Stimulated activated CD4-positive, alpha-beta T cell treated with anti-CD3 and anti-CD28 coated beads, Interleukin-12 subunit alpha, Interleukin-12 subunit beta, amount 100 ng/mL, for 48 hours (primary cell): Measurements from ENCODE around the gene FIGNL2.
A peak's percentile ranks its signal among the peaks of the same experiment; 100 is the strongest.
"Not testable (repeated sequence)": the region's sequence is repeated elsewhere in the genome, so short reads cannot be mapped to it uniquely, and the experiment has no call there.

Experiments used
- DNase-seq, 3 donors: peaks; one replicate each; pipeline ENCODE4 v3.0.0-alpha.2; 2020; ENCODE audit warnings: low read depth in 2 of 3, low spot score in 1 of 3

The FIGNL2 gene

GRCh38 chr12:51848326-51848727 is at the start of gene FIGNL2:
Gene FIGNL2, minus strand, starts transcription at chr12:51848718. Its CDS starts 26,305 bp downstream, at chr12:51822413.
- DNase-seq, result no peak

GRCh38 chr12:51897181-51897580 is 48.7 kb upstream of the FIGNL2 start:
- no peak for DNase-seq

GRCh38 chr12:51896236-51896635 is 47.7 kb upstream of the FIGNL2 start:
- no peak for DNase-seq

DNA sequence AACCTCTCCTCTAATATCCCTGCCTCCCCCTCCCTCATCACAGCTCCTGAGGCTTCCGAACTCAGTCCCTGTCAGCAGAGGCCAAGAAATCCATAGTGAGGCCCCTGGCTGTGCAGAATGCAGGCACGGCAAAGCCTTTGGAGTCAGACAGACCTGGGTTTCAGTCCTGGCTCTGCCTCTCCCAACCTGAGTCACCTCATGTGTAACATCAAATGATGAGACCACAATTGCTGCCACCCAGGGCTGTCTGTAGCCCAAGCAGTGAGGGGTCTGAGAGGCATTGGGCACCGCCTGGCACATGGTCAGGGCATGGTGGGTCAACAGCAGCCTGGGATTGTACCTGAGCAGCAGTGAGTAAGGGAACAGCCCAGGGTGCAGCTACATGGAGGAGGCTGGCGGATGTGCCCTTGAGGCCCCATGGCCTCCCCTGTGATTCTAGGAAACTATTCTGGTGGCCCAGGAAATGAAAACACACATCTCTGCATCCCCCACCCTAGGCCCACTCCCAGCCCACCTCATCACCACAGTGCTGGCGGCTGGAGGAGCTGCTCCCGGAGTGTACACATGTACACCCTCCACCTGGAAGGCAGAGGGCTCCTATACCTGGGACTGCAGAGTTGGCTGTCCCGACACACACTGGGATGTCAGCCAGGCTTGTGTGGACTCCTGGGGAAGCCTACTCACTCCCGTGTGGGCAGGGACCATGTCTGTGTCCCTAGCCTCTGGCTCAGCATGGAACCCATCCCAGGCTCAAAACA is 47.0 kb upstream of the FIGNL2 start:
- no peak for DNase-seq

- no peak for DNase-seq
Measured at GRCh38 chr12:51893786-51894185, 45.3 kb upstream of the FIGNL2 start.

DNA sequence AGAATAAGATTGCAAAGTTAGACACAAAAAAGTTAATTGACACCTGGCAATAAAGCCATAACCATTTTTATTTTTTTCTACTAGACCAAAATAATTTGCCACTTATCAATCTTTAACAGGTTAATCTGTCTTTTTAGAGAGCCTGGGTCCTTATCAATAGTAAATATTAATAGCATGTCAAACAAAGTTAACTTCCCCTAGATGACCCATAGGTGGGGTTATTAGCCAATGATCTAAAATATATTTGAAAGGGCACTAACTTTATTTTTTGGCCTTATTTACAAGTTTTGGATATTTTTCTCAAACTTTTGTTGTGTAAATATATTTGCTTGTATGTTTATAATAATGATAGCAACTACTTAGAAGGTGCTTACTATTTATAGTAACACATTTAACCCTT is 43.3 kb upstream of the FIGNL2 start:
- DNase-seq, result no peak

DNA sequence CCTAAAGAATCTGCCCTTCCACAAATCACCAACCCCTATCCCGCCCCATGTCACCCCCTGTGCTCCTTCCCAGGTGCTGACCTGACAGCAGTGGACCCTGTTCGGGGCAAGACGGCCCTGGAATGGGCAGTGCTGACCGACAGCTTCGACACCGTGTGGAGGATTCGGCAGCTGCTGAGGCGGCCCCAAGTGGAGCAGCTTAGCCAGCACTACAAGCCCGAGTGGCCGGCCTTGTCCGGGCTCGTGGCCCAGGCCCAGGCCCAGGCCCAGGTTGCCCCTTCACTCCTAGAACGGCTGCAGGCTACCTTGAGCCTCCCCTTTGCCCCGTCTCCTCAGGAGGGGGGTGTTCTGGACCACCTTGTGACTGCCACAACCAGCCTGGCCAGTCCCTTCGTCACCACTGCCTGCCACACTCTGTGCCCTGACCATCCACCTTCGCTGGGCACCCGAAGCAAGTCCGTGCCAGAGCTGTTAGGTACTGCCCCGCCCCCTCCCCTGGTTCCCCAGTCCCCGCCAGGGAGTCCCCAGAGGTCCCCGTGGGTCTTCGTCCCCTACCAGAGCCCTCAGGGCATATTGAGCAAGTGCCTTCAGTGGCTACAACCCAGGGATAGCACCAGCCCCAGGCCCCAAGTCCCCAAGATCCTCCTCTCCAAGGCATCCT is 42.1 kb upstream of the FIGNL2 start:
- no peak for DNase-seq

GRCh38 chr12:51890133-51890464 is 41.6 kb upstream of the FIGNL2 start:
- no peak for DNase-seq

- DNase-seq, result no peak
Measured at GRCh38 chr12:51889216-51890132, 41.0 kb upstream of the FIGNL2 start.

- no peak for DNase-seq
Measured at GRCh38 chr12:51888316-51889215, 40.0 kb upstream of the FIGNL2 start.

GRCh38 chr12:51887476-51888315 is 39.2 kb upstream of the FIGNL2 start, which contains the start of gene ANKRD33:
Gene ANKRD33, plus strand, starts transcription at chr12:51888103. Its CDS starts 84 bp downstream, at chr12:51888187.
- no peak for DNase-seq

DNA sequence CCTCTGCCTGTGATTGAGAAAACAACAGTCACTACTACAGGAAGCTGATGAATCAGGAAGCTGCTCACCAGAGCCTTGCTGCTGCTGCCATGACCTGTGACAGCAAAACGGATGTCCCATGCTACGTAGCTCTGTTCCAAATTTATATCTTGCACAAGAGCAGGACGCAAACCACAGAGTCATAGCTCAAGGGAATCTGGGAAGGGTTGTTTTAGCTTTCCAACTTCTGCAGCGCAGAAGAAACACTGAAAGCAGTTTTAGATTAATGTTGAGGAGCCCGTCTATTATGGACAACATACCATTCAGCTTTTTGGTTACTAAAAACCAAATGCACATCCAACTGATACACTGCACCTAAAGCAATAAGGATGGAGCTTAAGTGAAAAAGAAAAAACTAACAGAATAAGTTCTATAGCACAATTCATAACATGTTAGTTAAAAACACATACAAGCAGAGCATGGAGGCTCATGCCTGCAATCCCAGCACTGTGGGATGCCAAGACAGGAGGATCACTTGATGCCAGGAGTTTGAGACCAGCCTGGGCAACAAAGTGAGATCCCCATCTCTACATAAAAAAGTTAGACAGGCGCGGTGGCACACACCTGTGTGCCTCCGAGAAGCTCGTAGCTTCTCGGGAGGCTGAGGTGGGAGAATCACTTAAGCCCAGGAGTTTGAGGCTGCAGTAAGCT is 37.6 kb upstream of the FIGNL2 start:
- peak in 2 of 3 donors; percentile 24 to 27 for DNase-seq

- not testable (repeated sequence) for DNase-seq
Measured at GRCh38 chr12:51885294-51886020, 36.9 kb upstream of the FIGNL2 start.

GRCh38 chr12:51884676-51885229 is 36.2 kb upstream of the FIGNL2 start:
- no peak for DNase-seq

- DNase-seq, result no peak
Measured at GRCh38 chr12:51883998-51884675, 35.6 kb upstream of the FIGNL2 start.

DNA sequence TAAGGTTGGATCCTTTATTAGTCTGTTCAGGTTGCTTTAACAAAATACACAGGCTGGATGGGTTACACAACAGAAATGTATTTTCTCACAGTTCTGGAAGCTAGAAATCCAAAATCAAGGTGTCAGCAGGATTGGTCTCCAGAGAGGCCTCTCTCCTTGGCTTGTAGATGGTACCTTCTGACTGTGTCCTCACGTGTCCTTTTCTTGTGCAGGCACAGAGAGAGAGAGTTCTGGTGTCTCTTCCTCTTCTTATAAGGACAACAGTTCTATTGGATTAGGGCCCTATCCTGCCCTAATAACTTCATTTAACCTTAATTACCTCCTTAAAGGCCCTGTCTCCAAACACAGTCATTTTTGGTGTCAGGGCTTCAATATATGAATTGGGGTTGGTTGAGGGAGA is 34.8 kb upstream of the FIGNL2 start:
- no peak for DNase-seq

- no peak for DNase-seq
Measured at GRCh38 chr12:51879102-51879501, 30.6 kb upstream of the FIGNL2 start.

- no peak for DNase-seq
Measured at GRCh38 chr12:51874486-51874885, 26.0 kb upstream of the FIGNL2 start.
